GM12878 (cell line): ENCODE data around the gene ZNF502. TPM values are rescaled to one million over a fixed set of nuclear protein-coding genes. Genes with fewer than 3 reads are reported as not detected.

Experiments
- ATF7 ChIP-seq: fragments of 450-650 bp; IDR thresholded peaks from 2 replicates; pipeline ENCODE4 v1.6.1; 2016; ENCODE audit warnings: low read depth, mild to moderate bottlenecking
- CBX5 ChIP-seq: sonication (generic); IDR thresholded peaks from 2 replicates; pipeline ENCODE4 v1.6.1; 2016; ENCODE audit warnings: low read depth, moderate library complexity, mild to moderate bottlenecking, inconsistent platforms
- E2F8 ChIP-seq: fragments of 450-650 bp; IDR thresholded peaks from 2 replicates; pipeline ENCODE4 v1.6.1; 2018; ENCODE audit warnings: mild to moderate bottlenecking, low read depth, moderate library complexity; ENCODE audit not compliant: partially characterized antibody
- ELK1 ChIP-seq: IDR thresholded peaks from 2 replicates; pipeline ENCODE4 v1.6.1; 2012; ENCODE audit warnings: low read depth, low read length, improper control_type of control experiment
- IKZF1 ChIP-seq: fragments of 450-650 bp; conservative IDR thresholded peaks from 2 replicates; pipeline ENCODE4 v1.6.1; 2017; ENCODE audit warnings: antibody characterized with exemption, mild to moderate bottlenecking
- IKZF2 ChIP-seq, 2 experiments: fragments of 450-650 bp; IDR thresholded peaks; 2 replicates each; pipeline ENCODE4 v1.6.1; 2017; ENCODE audit warnings: mild to moderate bottlenecking in 2 of 2, moderate library complexity in 2 of 2
- KAT2A ChIP-seq: conservative IDR thresholded peaks from 2 replicates; pipeline ENCODE4 v1.6.1; 2011; ENCODE audit warnings: low read depth, low read length; ENCODE audit not compliant: control insufficient read depth
- MAX ChIP-seq: IDR thresholded peaks from 2 replicates; pipeline ENCODE4 v1.6.1; 2012; ENCODE audit warnings: low read depth, low read length, improper control_type of control experiment
- MYB ChIP-seq: fragments of 150-350 bp; IDR thresholded peaks from 2 replicates; pipeline ENCODE4 v1.6.1; 2014; ENCODE audit warnings: mild to moderate bottlenecking, low read depth, low read length, borderline replicate concordance
- NR2C1 ChIP-seq: fragments of 450-650 bp; IDR thresholded peaks from 2 replicates; pipeline ENCODE4 v1.6.1; 2017; ENCODE audit warnings: antibody characterized with exemption, mild to moderate bottlenecking, moderate library complexity
- RAD21 ChIP-seq: IDR thresholded peaks from 2 replicates; pipeline ENCODE4 v1.6.1; 2011; ENCODE audit warnings: mild to moderate bottlenecking, low read depth, low read length, moderate library complexity; ENCODE audit not compliant: insufficient read depth
- WRNIP1 ChIP-seq: IDR thresholded peaks from 2 replicates; pipeline ENCODE4 v1.6.1; 2011; ENCODE audit warnings: low read depth, low read length, improper control_type of control experiment, borderline replicate concordance
- ZBTB11 ChIP-seq: fragments of 450-650 bp; formaldehyde crosslinking; IDR thresholded peaks from 2 replicates; pipeline ENCODE4 v1.5.0; 2022; ENCODE audit warnings: mild to moderate bottlenecking, missing genetic modification characterization
- ZBTB33 ChIP-seq: fragments of 450-650 bp; IDR thresholded peaks from 2 replicates; pipeline ENCODE4 v1.6.1; 2017; ENCODE audit warnings: mild to moderate bottlenecking
- ZNF592 ChIP-seq: fragments of 450-650 bp; IDR thresholded peaks from 2 replicates; pipeline ENCODE4 v1.6.1; 2017; ENCODE audit warnings: mild to moderate bottlenecking, moderate library complexity
- ZNF622 ChIP-seq: fragments of 450-650 bp; IDR thresholded peaks from 2 replicates; pipeline ENCODE4 v1.6.1; 2017; ENCODE audit warnings: mild to moderate bottlenecking, inconsistent platforms
- polyA plus RNA-seq, 11 experiments: library from polyadenylated mRNA; depleted of rRNA in 4 of 11; unstranded in 6 of 11; stranded (reverse) in 5 of 11; fragments of >200 nt; fragmentation: Nextera tagmentation in 4 of 11; fragmentation: Illumina TruSeq in 1 of 11; extraction: Ambion mirVana in 4 of 11; extraction: Trizol in 1 of 11; gene quantifications; 1 replicate in 1 of 11; 2 replicates in 10 of 11; pipeline versions ENCODE4 v1.2.1 to v1.2.3, GENCODE V29; 2011 to 2016; ENCODE audit warnings: inconsistent platforms in 2 of 11, missing spikeins in 2 of 11, low read depth in 1 of 11
- total RNA-seq, 4 experiments: library from RNA; depleted of rRNA in 3 of 4; stranded (reverse); fragments of >200 nt in 3 of 4; fragmentation: Illumina TruSeq in 1 of 4; extraction: Trizol in 1 of 4; gene quantifications; 2 replicates each; pipeline versions ENCODE4 v1.2.1 to v1.2.3, GENCODE V29; 2013 to 2021

ZNF502 gene
- total and polyA plus RNA-seq, 10 of the 15 experiments (the other 5 are each of a cell fraction or from before 2014, with no cell fraction given) = 0.39 to 1.7 (median 1.1) TPM

- no peak for TF ChIP-seq ZBTB33
- TF ChIP-seq CBX5 = peak; percentile 83; the same call in 1 of the 2 replicates
- TF ChIP-seq WRNIP1 = no peak
- TF ChIP-seq NR2C1 = no peak
- TF ChIP-seq IKZF2 (IDR thresholded peaks at IDR 0.05) = peak; percentile 47 to 48; a peak in 2 of 4 replicates
- TF ChIP-seq ZNF592 = no peak
- no peak for TF ChIP-seq MYB
- TF ChIP-seq ZBTB11 = no peak
- TF ChIP-seq E2F8 = no peak
- no peak for TF ChIP-seq ELK1
- peak; percentile 52; the same call in 1 of the 2 replicates for TF ChIP-seq ATF7
- peak; percentile 85 for TF ChIP-seq IKZF1
- no peak for TF ChIP-seq RAD21
- TF ChIP-seq KAT2A = no peak
- no peak for TF ChIP-seq ZNF622
- peak; percentile 33; the same call in 1 of the 2 replicates for TF ChIP-seq MAX
These were observed 17.0 kb downstream of the ZNF502 start, which contains the start of gene ZNF501 (continued) for GRCh38 chr3:44729384-44729910.
